GM23338 (cell line): ENCODE data around the gene PPBP. TPM values are rescaled to one million over a fixed set of nuclear protein-coding genes. Genes with fewer than 3 reads are reported as not detected.

Experiments used
- ATAC-seq: fragments of 200-7000 bp; cut with Tn5 transposase; 3 replicates; pipeline ENCODE4 v1.9.1; 2020
- DNase-seq: peaks from one replicate; pipeline ENCODE4 v3.0.0-alpha.2; 2015; ENCODE audit warnings: low spot score
- H2AFZ ChIP-seq: fragments of 200-600 bp; sonication (generic); 2 replicates; pipeline ENCODE4 v1.8.0; 2016; ENCODE audit warnings: antibody characterized with exemption, mild to moderate bottlenecking, moderate library complexity
- H3F3A ChIP-seq: fragments of 200-600 bp; sonication (generic); replicated peaks from 2 replicates; pipeline ENCODE4 v1.8.0; 2017; ENCODE audit warnings: antibody characterized with exemption, mixed run types, low read depth
- H3K27ac ChIP-seq: fragments of 200-600 bp; sonication (generic); 2 replicates; pipeline ENCODE4 v1.6.1; 2016; ENCODE audit warnings: low read depth
- H3K27me3 ChIP-seq: fragments of 200-600 bp; sonication (generic); 2 replicates; pipeline ENCODE4 v1.8.0; 2016; ENCODE audit warnings: mild to moderate bottlenecking, mixed run types, moderate library complexity; ENCODE audit not compliant: insufficient read depth
- H3K36me3 ChIP-seq: fragments of 200-600 bp; sonication (generic); 2 replicates; pipeline ENCODE4 v1.8.0; 2016; ENCODE audit warnings: mild to moderate bottlenecking; ENCODE audit not compliant: insufficient read depth
- H3K4me1 ChIP-seq: fragments of 200-600 bp; sonication (generic); 2 replicates; pipeline ENCODE4 v1.8.0; 2016; ENCODE audit warnings: mild to moderate bottlenecking, moderate library complexity; ENCODE audit not compliant: insufficient read depth
- H3K4me2 ChIP-seq: fragments of 200-600 bp; sonication (generic); 2 replicates; pipeline ENCODE4 v1.7.1; 2017; ENCODE audit warnings: mixed run types
- H3K4me3 ChIP-seq: fragments of 200-600 bp; sonication (generic); 2 replicates; pipeline ENCODE4 v1.6.1; 2016; ENCODE audit warnings: mixed run types
- H3K79me2 ChIP-seq: fragments of 200-600 bp; sonication (generic); replicated peaks from 2 replicates; pipeline ENCODE4 v1.8.0; 2017; ENCODE audit warnings: mild to moderate bottlenecking; ENCODE audit not compliant: insufficient read depth
- H3K9me2 ChIP-seq: fragments of 200-600 bp; sonication (generic); 2 replicates; pipeline ENCODE4 v1.8.0; 2017; ENCODE audit not compliant: insufficient read depth
- H4K20me1 ChIP-seq: fragments of 200-600 bp; sonication (generic); replicated peaks from 2 replicates; pipeline ENCODE4 v1.8.0; 2017; ENCODE audit warnings: mild to moderate bottlenecking; ENCODE audit not compliant: insufficient read depth
- H3K27ac Mint-ChIP-seq: 2 replicates; pipeline ENCODE4 v1.8.0; 2020; ENCODE audit warnings: inconsistent platforms, mild to moderate bottlenecking, moderate library complexity, mixed read lengths
- H3K27me3 Mint-ChIP-seq: 3 replicates; pipeline ENCODE4 v1.8.0; 2022; ENCODE audit warnings: low read depth, mild to moderate bottlenecking, moderate library complexity, mixed read lengths, inconsistent platforms; ENCODE audit not compliant: insufficient read depth, poor library complexity
- H3K36me3 Mint-ChIP-seq: 3 replicates; pipeline ENCODE4 v1.8.0; 2021; ENCODE audit warnings: low read depth, mild to moderate bottlenecking, inconsistent platforms, moderate library complexity, mixed read lengths
- H3K4me1 Mint-ChIP-seq: 3 replicates; pipeline ENCODE4 v1.8.0; 2020; ENCODE audit warnings: mild to moderate bottlenecking, inconsistent platforms, mixed read lengths
- H3K4me3 Mint-ChIP-seq: 3 replicates; pipeline ENCODE4 v1.8.0; 2021; ENCODE audit warnings: moderate library complexity, mild to moderate bottlenecking, inconsistent platforms, mixed read lengths
- H3K9me3 Mint-ChIP-seq: 3 replicates; pipeline ENCODE4 v1.8.0; 2020; ENCODE audit warnings: moderate library complexity, mild to moderate bottlenecking, inconsistent platforms, mixed read lengths
- CREB1 ChIP-seq: fragments of 250-450 bp; sonication (Bioruptor Pico); IDR thresholded peaks from 2 replicates; pipeline ENCODE4 v1.5.0; 2020; ENCODE audit warnings: low read depth, mild to moderate bottlenecking, moderate library complexity
- EZH2 ChIP-seq: fragments of 200-600 bp; sonication (generic); IDR thresholded peaks from one replicate; pipeline ENCODE4 v1.8.0; 2017; ENCODE audit warnings: antibody characterized with exemption, mild to moderate bottlenecking, low read depth; ENCODE audit not compliant: unreplicated experiment
- EZH2phosphoT487 ChIP-seq: fragments of 200-600 bp; sonication (generic); IDR thresholded peaks from one replicate; pipeline ENCODE4 v1.8.1; 2018; ENCODE audit warnings: antibody characterized with exemption; ENCODE audit not compliant: unreplicated experiment
- JUNB ChIP-seq: IDR thresholded peaks from one replicate; pipeline ENCODE4 v1.6.1; 2016; ENCODE audit warnings: antibody characterized with exemption; ENCODE audit not compliant: unreplicated experiment
- NANOG ChIP-seq: IDR thresholded peaks from 2 replicates; pipeline ENCODE4 v1.6.1; 2016; ENCODE audit warnings: antibody characterized with exemption, borderline replicate concordance
- POLR2AphosphoS5 ChIP-seq: IDR thresholded peaks from 2 replicates; pipeline ENCODE4 v1.6.1; 2016; ENCODE audit warnings: antibody characterized with exemption, low read depth
- STAT1 ChIP-seq: IDR thresholded peaks from one replicate; pipeline ENCODE4 v1.6.1; 2016; ENCODE audit warnings: antibody characterized with exemption; ENCODE audit not compliant: unreplicated experiment
- ZNF114 ChIP-seq: fragments of 250-450 bp; sonication (Bioruptor Pico); IDR thresholded peaks from 2 replicates; pipeline ENCODE4 v1.5.0; 2020; ENCODE audit warnings: mild to moderate bottlenecking, moderate library complexity
- ZNF331 ChIP-seq: fragments of 250-450 bp; sonication (Bioruptor Pico); IDR thresholded peaks from 2 replicates; pipeline ENCODE4 v1.5.0; 2020; ENCODE audit warnings: low read depth, mild to moderate bottlenecking, moderate library complexity
- polyA plus RNA-seq: library from polyadenylated mRNA; unstranded; fragments of >200 nt; fragmentation: Nextera tagmentation; extraction: Ambion mirVana; gene quantifications from 2 replicates; pipeline ENCODE4 v1.2.1, GENCODE V29; 2016
- total RNA-seq: library from RNA; depleted of rRNA; stranded (reverse); fragments of >200 nt; shearing (Covaris generic); gene quantifications from 2 replicates; pipeline ENCODE4 v1.2.3, GENCODE V29; 2014
- TF ChIP-seq, protein P1 (sequence below), 2 experiments: fragments of 200-600 bp in 1 of 2; sonication (generic) in 1 of 2; conservative IDR thresholded peaks; 2 replicates each; pipeline versions ENCODE4 v1.5.1 to v1.6.1; 2016 to 2017; ENCODE audit warnings: antibody characterized with exemption in 2 of 2, low read depth in 2 of 2, mild to moderate bottlenecking in 2 of 2, moderate library complexity in 1 of 2
- TF ChIP-seq, protein P2 (sequence below): IDR thresholded peaks from 2 replicates; pipeline ENCODE4 v1.6.1; 2016; ENCODE audit warnings: antibody characterized with exemption
- TF ChIP-seq, protein P3 (sequence below): IDR thresholded peaks from one replicate; pipeline ENCODE4 v1.6.1; 2018; ENCODE audit warnings: antibody characterized with exemption; ENCODE audit not compliant: unreplicated experiment

PPBP gene
- total and polyA plus RNA-seq, 2 experiments from 2014 or later, result 0.35 to 0.50 TPM

DNA sequence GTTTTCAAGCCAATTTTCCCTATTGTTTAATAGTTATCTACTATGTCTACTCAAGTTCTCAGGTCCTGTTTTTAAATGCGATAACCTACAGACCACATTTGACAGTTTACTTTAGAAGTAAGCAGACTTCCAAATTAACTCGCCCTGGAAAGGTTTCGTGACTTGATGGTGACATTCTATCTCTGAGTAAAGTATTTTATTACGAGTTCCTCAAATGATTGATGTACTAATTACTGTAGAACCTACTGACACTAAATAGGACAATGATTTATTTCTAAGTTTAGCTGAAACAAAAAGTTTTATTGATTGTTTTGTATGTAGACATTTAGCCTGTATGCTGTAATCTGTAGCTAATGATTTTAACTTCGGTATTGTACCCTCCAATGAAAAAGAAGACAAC, 1.9 kb upstream of the PPBP start:
- Histone ChIP-seq H3K79me2 (no peaks in the 10 kb centered on the region), H3K36me3 (no peaks in the 10 kb centered on the region), H3K4me1 (peaks cover 16% of the 10 kb centered on the region), H3F3A (no peaks in the 10 kb centered on the region), H3K27me3 (no peaks in the 10 kb centered on the region), H3K4me3 (no peak overlapping the region), H2AFZ (no peak overlapping the region), H3K27ac (no peak overlapping the region), H3K9me2 (no peaks in the 10 kb centered on the region), H4K20me1 (no peaks in the 10 kb centered on the region), H3K4me2 (no peak overlapping the region)
- peaks cover 20% of the 10 kb centered on the region for H3K36me3 Mint-ChIP-seq
- H3K27me3 Mint-ChIP-seq, result no peaks in the 10 kb centered on the region
- no peak for ATAC-seq
- H3K27ac Mint-ChIP-seq, result no peak overlapping the region
- H3K9me3 Mint-ChIP-seq, result peaks cover 4% of the 10 kb centered on the region; the same call in 1 of the 3 replicates
- H3K4me3 Mint-ChIP-seq, result no peak overlapping the region
- TF ChIP-seq ZNF114 (CRISPR knock-in tag) (no peak), POLR2AphosphoS5 (no peak), STAT1 (no peak), EZH2phosphoT487 (no peak), NANOG (no peak), JUNB (no peak), EZH2 (no peak), ZNF331 (no peak), CREB1 (CRISPR knock-in tag) (no peak)
- TF ChIP-seq, protein P1, sequence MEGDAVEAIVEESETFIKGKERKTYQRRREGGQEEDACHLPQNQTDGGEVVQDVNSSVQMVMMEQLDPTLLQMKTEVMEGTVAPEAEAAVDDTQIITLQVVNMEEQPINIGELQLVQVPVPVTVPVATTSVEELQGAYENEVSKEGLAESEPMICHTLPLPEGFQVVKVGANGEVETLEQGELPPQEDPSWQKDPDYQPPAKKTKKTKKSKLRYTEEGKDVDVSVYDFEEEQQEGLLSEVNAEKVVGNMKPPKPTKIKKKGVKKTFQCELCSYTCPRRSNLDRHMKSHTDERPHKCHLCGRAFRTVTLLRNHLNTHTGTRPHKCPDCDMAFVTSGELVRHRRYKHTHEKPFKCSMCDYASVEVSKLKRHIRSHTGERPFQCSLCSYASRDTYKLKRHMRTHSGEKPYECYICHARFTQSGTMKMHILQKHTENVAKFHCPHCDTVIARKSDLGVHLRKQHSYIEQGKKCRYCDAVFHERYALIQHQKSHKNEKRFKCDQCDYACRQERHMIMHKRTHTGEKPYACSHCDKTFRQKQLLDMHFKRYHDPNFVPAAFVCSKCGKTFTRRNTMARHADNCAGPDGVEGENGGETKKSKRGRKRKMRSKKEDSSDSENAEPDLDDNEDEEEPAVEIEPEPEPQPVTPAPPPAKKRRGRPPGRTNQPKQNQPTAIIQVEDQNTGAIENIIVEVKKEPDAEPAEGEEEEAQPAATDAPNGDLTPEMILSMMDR (conservative IDR thresholded peaks at IDR 0.05; ENCODE audit: low read depth in 2 of 2), result no peak
- TF ChIP-seq, protein P2, sequence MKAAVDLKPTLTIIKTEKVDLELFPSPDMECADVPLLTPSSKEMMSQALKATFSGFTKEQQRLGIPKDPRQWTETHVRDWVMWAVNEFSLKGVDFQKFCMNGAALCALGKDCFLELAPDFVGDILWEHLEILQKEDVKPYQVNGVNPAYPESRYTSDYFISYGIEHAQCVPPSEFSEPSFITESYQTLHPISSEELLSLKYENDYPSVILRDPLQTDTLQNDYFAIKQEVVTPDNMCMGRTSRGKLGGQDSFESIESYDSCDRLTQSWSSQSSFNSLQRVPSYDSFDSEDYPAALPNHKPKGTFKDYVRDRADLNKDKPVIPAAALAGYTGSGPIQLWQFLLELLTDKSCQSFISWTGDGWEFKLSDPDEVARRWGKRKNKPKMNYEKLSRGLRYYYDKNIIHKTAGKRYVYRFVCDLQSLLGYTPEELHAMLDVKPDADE, result no peak
- H3K4me1 Mint-ChIP-seq, result peaks cover 28% of the 10 kb centered on the region; the same call in 2 of the 3 replicates
- DNase-seq, result no peak

DNA sequence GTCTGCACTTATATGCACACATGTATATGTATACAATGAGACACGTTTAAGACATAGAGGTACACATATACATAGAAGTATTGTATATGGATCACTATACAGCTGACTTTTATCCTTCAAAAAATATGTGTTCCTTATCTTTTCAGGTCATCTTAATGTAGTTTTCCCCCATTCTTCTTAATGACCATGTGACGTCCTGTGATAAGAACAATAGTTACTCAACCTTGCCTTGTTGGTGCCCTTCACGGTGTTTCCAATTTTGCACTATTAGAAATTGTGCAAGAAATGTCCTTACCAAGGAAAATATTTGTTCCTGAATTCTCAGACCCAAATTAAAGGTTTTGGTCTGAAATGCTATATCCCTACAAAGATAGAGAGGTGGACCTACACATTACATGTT, 1.0 kb upstream of the PPBP start:
- no peaks in the 10 kb centered on the region for H3F3A ChIP-seq
- Mint-ChIP-seq H3K36me3 (peaks cover 20% of the 10 kb centered on the region), H3K4me1 (peaks cover 33% of the 10 kb centered on the region), H3K4me3 (no peak overlapping the region), H3K9me3 (peaks cover 4% of the 10 kb centered on the region; the same call in 1 of the 3 replicates), H3K27me3 (no peaks in the 10 kb centered on the region), H3K27ac (no peak overlapping the region)
- no peak for DNase-seq
- ATAC-seq, result no peak
- H2AFZ ChIP-seq, result no peak overlapping the region
- H3K9me2 ChIP-seq, result no peaks in the 10 kb centered on the region
- no peaks in the 10 kb centered on the region for H4K20me1 ChIP-seq
- H3K4me3 ChIP-seq, result no peak overlapping the region
- H3K4me1 ChIP-seq, result peaks cover 25% of the 10 kb centered on the region
- H3K27ac ChIP-seq, result no peak overlapping the region
- H3K79me2 ChIP-seq, result no peaks in the 10 kb centered on the region
- H3K36me3 ChIP-seq, result no peaks in the 10 kb centered on the region
- no peak overlapping the region for H3K4me2 ChIP-seq
- no peaks in the 10 kb centered on the region for H3K27me3 ChIP-seq
- TF ChIP-seq CREB1 (CRISPR knock-in tag), result no peak
- TF ChIP-seq, protein P1 (conservative IDR thresholded peaks at IDR 0.05; ENCODE audit: low read depth in 2 of 2), result no peak
- TF ChIP-seq EZH2phosphoT487, result no peak
- no peak for TF ChIP-seq ZNF331
- TF ChIP-seq JUNB, result no peak
- no peak for TF ChIP-seq NANOG
- TF ChIP-seq, protein P3, sequence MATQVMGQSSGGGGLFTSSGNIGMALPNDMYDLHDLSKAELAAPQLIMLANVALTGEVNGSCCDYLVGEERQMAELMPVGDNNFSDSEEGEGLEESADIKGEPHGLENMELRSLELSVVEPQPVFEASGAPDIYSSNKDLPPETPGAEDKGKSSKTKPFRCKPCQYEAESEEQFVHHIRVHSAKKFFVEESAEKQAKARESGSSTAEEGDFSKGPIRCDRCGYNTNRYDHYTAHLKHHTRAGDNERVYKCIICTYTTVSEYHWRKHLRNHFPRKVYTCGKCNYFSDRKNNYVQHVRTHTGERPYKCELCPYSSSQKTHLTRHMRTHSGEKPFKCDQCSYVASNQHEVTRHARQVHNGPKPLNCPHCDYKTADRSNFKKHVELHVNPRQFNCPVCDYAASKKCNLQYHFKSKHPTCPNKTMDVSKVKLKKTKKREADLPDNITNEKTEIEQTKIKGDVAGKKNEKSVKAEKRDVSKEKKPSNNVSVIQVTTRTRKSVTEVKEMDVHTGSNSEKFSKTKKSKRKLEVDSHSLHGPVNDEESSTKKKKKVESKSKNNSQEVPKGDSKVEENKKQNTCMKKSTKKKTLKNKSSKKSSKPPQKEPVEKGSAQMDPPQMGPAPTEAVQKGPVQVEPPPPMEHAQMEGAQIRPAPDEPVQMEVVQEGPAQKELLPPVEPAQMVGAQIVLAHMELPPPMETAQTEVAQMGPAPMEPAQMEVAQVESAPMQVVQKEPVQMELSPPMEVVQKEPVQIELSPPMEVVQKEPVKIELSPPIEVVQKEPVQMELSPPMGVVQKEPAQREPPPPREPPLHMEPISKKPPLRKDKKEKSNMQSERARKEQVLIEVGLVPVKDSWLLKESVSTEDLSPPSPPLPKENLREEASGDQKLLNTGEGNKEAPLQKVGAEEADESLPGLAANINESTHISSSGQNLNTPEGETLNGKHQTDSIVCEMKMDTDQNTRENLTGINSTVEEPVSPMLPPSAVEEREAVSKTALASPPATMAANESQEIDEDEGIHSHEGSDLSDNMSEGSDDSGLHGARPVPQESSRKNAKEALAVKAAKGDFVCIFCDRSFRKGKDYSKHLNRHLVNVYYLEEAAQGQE, result no peak
- TF ChIP-seq STAT1, result no peak
- TF ChIP-seq EZH2, result no peak
- TF ChIP-seq POLR2AphosphoS5, result no peak
- no peak for TF ChIP-seq ZNF114 (CRISPR knock-in tag)
- TF ChIP-seq, protein P2, result no peak
